ENCODE measurements around the gene MAST4. TPM values are rescaled to one million over a fixed set of nuclear protein-coding genes. Genes with fewer than 3 reads are reported as not detected.

The MAST4 gene
- total and polyA plus RNA-seq, 2 of the 8 experiments (the other 6 are each of a cell fraction or from before 2014, with no cell fraction given): 1.5 to 2.6 TPM

DNA sequence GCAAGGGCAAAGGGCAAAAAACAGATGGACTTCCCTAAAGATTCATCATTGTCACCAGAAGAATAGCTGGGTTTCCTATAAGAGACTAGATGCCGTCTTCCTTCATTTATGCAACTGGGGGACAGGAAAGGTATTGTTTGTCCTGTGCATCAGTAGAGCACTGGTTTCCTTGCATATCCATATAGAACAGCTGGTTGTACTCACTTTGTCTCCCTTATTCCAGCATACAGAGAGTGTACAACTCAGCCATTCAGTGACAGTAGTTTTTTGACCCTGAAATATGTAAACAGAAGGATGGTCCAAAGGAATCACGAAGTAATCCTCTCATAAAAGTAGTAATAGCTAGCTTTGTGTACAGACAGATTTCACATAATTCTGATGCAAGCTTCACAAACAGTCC is 22.5 kb upstream of the MAST4 start:
- H2BK12ac ChIP-seq (ENCODE audit: low read depth, low read length): no peak overlapping the region
- CTCF ChIA-PET (ENCODE audit: partially characterized antibody): interaction anchor here (1.4 to 2.0 kb wide), 2 partner anchors 8 to 79 kb away, joined by 4 read pairs; no protein-coding TSS in a partner anchor
- no peak overlapping the region for H2BK15ac ChIP-seq (ENCODE audit: low read length)
- H3K23me2 ChIP-seq (ENCODE audit: low read depth, low read length): no peaks in the 10 kb centered on the region; the same call in 1 of the 2 replicates
- no peak overlapping the region for H4K8ac ChIP-seq (ENCODE audit: extremely low read depth, insufficient read depth, low read length)
- FAIRE-seq (no peak), DNase-seq (ENCODE audit: low read depth in 1 of 2, low spot score in 2 of 2) (no peak)
- no peaks in the 10 kb centered on the region for H3K27me3 ChIP-seq (replicated peaks in 1 of 4; ENCODE audit: control insufficient read depth in 3 of 4, extremely low read depth in 1 of 4, insufficient read depth in 3 of 4, low read length in 3 of 4)
- WGBS, 2 experiments (ENCODE audit: extremely low coverage in 1 of 2, insufficient coverage in 1 of 2, insufficient read length in 1 of 2, insufficient replicate concordance in 2 of 2, low coverage in 1 of 2, low lambda C conversion rate in 2 of 2, missing lambda C conversion rate in 1 of 2): 80% methylated on average over 2 of the region's 2 CpGs; no CpG with 5 or more reads in 1 of the 2 experiments
- H3K4me1 ChIP-seq (replicated peaks in 1 of 4; ENCODE audit: control insufficient read depth in 3 of 4, insufficient read depth in 4 of 4, low read length in 3 of 4): no peaks in the 10 kb centered on the region
- no peak overlapping the region for H3K27ac ChIP-seq (ENCODE audit: low read depth, low read length)
- no peak overlapping the region for H3K18ac ChIP-seq (ENCODE audit: extremely low read depth, low read length)
- TF ChIP-seq KDM5A (IDR thresholded peaks at IDR 0.05; ENCODE audit: low read length) (no peak), CBX5 (IDR thresholded peaks at IDR 0.05; ENCODE audit: low read depth, low read length) (no peak), NRF1 (IDR thresholded peaks at IDR 0.05; ENCODE audit: low read depth, low read length) (no peak), HDAC2 (IDR thresholded peaks at IDR 0.05; ENCODE audit: borderline replicate concordance in 1 of 2, low read depth in 2 of 2, low read length in 2 of 2) (no peak), JUN (IDR thresholded peaks at IDR 0.05; ENCODE audit: low read depth, low read length) (no peak), CHD1 (IDR thresholded peaks at IDR 0.05; ENCODE audit: low read depth, low read length) (no peak)
- POLR2A ChIA-PET (ENCODE audit: partially characterized antibody): no interaction called here
- no peak overlapping the region for H3K4ac ChIP-seq (replicated peaks; ENCODE audit: insufficient read length, low read depth, low read length)
- H2BK120ac ChIP-seq (replicated peaks; ENCODE audit: low read depth, low read length): no peak overlapping the region
- H2BK5ac ChIP-seq (ENCODE audit: low read depth, low read length): no peak overlapping the region
- no peak overlapping the region for H3K56ac ChIP-seq (replicated peaks; ENCODE audit: insufficient read length, low read depth, low read length)
- H4K20me1 ChIP-seq (replicated peaks in 1 of 2; ENCODE audit: control insufficient read depth in 1 of 2, insufficient read depth in 2 of 2, low read length in 2 of 2): no peaks in the 10 kb centered on the region
- H4K5ac ChIP-seq (ENCODE audit: insufficient read length, low read depth, low read length): no peak overlapping the region
- no peaks in the 10 kb centered on the region for H3K36me3 ChIP-seq (ENCODE audit: control insufficient read depth in 2 of 4, insufficient read depth in 4 of 4, low read length in 3 of 4)
- H3K4me2 ChIP-seq (ENCODE audit: insufficient read depth in 1 of 2, low read depth in 2 of 2, low read length in 2 of 2): no peak overlapping the region
- no peak overlapping the region for H2AFZ ChIP-seq (ENCODE audit: low read length)
- no peaks in the 10 kb centered on the region for H3K9me3 ChIP-seq (ENCODE audit: insufficient read depth in 2 of 2, low read depth in 1 of 2, low read length in 1 of 2)
- H4K91ac ChIP-seq (replicated peaks; ENCODE audit: insufficient read length, low read length): no peak overlapping the region
- no peaks in the 10 kb centered on the region for H3K79me2 ChIP-seq (ENCODE audit: control insufficient read depth in 1 of 2, insufficient read depth in 2 of 2, low read length in 2 of 2)
- no peaks in the 10 kb centered on the region for H3K79me1 ChIP-seq (ENCODE audit: low read depth, low read length)
- H3K4me3 ChIP-seq (ENCODE audit: extremely low read depth in 1 of 4, insufficient read depth in 2 of 4, low read depth in 3 of 4, low read length in 4 of 4): no peak overlapping the region
- no peak overlapping the region for H2AK5ac ChIP-seq (ENCODE audit: low read depth, low read length)
- no peak overlapping the region for H3K14ac ChIP-seq (ENCODE audit: insufficient read length)
- H3K23ac ChIP-seq (ENCODE audit: insufficient read length): no peak overlapping the region
- H2BK20ac ChIP-seq (ENCODE audit: low read length): no peak overlapping the region
- H3K9ac ChIP-seq (replicated peaks in 1 of 4; ENCODE audit: extremely low read depth in 1 of 4, low read depth in 3 of 4, low read length in 3 of 4): no peak overlapping the region

Data from H1 (cell line).